Midbrain (tissue), 1 donor: ENCODE data around the gene WDR33.
A peak's percentile ranks its signal among the peaks of the same experiment; 100 is the strongest.

Experiments used
- DNase-seq: peaks from one replicate; lab custom pipeline; 2025; lab: John Stamatoyannopoulos, UW

The WDR33 gene

GRCh38 chr2:127672341-127673224 lies 138.4 kb downstream of the WDR33 start:
- no peak for DNase-seq

DNA sequence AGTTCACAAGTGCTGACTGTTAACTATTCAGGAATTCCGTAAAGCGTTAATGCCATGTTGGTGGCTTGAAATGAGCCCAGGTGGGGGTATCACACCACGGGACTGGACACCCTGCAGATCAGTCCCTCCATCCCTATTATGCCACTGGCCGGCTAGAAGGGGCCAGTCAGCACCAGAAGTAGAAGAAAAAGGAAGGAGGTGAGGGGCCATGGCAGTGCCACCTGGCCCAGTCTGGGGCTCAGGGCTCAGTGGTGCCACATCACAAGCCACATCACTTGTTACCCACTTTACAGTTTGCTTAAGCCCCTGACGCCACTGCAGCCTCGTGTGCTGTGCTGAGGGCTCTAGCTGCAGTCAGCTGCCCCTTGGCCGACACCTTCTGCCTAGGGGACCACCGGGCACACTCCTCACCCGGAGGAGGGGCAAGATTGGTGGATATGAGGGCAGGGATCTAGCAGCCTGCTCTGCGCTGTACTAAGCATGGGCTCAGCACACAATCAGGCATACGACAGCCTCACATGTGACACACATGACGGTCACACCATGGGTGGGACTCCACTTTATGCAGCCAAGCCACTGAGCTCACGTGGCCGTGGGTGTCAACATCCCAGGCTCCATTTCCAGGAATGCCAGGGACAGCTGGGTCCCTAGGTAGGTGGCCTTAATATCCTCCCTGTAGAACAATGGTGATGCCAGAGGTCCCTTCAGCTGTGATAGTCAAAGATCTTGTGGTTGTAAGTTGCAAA lies 139.2 kb downstream of the WDR33 start:
- no peak for DNase-seq

GRCh38 chr2:127670957-127671290 lies 140.0 kb downstream of the WDR33 start:
- no peak for DNase-seq

DNA sequence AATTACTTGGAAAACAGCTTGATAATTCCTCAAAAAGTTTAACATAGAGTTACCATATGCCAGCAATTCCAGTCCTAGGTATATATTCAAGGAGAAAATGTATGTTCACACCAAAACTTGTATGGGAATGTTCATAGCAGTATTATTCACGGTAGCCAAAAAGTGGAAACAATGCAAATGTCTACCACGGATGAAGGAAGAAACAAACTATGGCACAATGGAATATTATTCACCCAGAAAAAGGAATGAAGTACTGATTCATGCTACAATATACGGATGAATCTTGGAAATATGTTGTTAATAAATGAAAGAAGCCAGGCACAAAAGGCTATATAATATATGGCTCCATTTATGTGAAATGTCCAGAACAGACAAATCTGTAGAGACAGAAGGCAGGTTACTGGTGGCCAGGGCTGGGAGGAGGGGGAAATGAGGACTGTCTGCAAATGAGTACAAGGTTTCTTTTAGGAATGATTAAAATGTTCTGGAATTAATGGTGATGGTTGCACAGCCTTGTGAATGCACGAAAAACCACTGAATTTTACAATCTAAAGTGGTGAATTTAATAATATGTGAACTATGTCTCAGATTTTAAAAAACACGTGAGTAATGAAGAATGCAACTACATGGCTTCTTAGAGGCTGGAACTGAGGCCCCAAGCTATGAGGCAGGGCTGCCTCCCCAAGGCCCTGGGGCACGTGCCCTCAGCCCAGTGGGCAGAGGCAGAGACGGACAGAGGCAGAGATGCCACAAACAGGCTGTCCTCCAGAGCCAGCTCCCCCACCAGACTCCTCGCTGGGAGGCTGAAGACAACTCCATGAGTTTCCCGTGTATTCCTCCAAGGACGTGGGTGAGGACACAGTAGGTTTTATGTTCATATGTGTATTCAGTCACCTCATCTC lies 140.7 kb downstream of the WDR33 start:
- no peak for DNase-seq

DNA sequence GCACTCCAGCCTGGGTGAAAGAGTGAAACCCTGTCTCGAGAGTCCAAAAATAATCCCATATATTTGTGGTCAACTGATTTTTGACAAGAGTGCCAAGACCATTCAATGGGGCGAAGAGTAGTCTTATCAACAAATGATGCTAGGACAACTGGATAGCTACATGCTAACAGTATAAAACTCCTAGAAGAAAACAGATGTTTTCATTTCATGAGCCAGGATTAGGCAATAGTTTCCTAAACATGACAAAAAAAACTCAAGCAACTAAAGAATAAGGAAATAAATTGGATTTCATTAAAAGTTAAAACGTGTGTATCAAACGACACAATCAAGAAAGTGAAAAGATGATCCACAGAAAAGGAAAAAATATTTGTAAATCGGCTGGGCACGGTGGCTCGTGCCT lies 141.9 kb downstream of the WDR33 start:
- DNase-seq = no peak

GRCh38 chr2:127665267-127665893 lies 145.6 kb downstream of the WDR33 start:
- no peak for DNase-seq

DNA sequence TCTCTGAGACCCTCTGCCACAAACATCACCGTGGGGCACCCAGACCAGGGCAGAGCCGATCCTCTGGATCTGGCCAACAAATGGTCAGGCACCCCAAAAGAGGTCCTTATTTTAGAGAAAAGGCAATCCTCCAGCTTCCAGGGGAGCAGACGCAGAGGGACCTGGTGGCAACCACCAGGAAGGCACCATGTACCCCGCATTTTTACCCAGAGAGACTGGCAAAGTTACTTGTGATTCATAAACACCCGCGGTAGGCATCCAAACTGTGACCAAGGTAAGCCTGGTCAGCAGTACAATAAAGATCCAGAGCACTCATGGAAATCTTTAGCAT lies 146.1 kb downstream of the WDR33 start:
- DNase-seq = no peak

- DNase-seq = no peak
Measured at GRCh38 chr2:127664065-127664894, 146.7 kb downstream of the WDR33 start.

GRCh38 chr2:127663566-127664064 lies 147.4 kb downstream of the WDR33 start:
- no peak for DNase-seq

DNA sequence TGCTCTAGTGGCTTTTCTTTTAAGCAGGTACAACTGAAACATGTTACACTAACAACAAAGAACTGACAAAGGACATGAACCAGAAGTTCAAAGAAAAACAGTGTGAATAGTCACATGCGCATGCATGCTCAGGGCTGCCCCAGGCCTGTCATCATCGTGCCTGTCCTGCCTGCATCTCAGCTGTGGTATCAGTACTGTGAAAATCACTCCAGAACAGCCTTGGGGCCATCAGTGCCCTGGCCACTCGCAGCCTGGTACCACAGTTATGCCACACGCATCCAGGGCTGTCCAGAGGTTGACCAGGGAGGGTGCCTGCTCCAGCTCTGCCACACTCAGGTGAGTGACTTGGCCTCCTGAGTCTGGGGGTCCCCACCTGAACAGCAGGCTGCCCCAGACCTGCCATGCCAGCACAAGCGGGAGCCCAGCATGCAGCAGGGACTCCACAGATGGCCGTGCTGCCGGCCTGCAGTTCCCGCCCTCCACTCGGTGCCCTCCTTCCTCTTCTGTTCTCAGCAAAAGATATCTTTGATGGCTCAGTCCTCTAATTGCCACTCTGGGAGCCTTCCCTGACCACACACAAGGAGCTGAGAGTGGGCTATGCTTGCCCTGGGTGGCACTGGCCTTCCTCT lies 147.9 kb downstream of the WDR33 start:
- no peak for DNase-seq

- DNase-seq = no peak
Measured at GRCh38 chr2:127661949-127662510, 148.9 kb downstream of the WDR33 start.

DNA sequence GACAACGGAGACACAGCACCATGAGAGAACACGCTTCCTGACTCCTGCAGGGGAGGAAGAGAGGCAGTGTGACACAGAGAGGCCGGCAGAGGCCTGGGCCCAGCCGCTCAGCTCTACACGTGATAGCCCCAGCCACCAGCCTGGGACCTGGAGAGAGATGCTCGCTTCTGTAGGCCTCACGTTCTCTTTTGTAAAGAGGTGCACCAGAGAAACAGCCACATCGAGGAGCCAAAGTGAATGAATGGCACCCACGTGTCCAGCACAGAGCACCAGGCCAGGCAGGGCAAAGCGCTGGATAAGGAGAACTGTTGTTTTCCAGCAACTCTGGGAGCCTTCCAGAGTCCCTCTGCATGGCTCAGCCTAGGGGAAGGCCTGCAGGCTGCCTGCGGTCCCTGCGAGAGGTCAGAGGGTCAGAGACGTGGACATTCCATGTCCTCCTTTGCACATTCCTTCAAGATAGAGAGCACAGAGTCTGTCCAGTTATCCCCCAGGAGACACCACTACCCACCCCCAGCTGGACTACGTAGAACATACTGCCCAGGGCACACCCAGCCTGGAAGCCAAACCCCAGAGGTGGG lies 149.8 kb downstream of the WDR33 start:
- peak; percentile 39 for DNase-seq

GRCh38 chr2:127660291-127660578 lies 150.7 kb downstream of the WDR33 start:
- DNase-seq = no peak

- DNase-seq = no peak
Measured at GRCh38 chr2:127659408-127660290, 151.3 kb downstream of the WDR33 start.

DNA sequence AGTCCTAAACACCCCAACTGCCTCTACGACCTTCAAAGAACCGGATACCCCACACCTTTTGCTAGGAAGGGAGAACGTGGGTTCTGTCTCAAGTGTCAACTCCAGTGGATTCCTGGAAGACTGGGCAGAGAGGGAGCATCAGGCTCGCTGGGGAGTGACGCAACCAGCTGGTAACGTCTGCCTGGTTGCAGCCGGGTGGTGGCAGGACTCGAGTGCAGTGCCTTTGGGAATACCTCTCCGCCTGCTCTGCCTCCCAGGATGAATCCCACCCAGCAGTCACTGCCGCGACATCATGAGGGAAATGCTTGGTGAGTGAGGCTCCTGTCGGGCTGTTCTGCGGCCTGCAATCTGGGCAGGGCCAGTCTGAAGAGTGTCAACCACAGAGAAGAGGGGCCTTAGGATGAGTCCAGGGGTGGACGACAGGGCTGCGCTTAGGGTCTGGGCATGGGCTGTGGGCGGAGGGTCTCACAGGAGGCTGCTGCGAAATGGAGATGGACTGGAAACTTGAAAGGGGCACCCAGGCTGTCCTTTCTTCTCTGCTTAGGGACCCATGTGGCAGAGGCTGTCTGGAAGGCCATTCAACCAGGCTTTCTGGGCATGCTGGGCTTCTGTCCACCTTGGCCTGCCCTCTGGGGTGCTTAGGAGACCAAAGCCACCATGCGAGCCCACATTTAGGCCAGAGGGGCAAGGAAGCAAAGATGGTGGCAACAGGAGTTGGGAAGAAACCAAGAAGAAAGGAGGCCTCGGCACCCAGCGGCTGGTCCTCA lies 152.1 kb downstream of the WDR33 start:
- DNase-seq = no peak

DNA sequence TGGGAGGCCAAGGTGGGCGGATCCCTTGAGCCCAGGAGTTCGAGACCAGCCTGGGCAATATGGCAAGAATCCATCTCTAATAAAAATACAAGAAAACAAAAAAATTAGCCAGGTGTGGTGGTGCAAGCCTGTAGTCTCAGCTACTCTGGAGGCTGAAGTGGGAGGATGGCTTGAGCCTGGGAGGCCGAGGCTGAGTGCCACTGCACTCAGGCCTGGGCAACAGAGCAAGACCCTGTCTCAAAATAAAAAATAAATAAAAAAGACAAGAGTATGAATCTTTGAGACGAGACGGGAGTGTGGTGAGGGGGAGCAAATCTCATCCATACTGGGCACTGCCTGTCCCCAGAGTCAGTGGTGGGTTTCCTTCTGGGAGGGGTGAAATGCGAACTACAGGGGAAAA lies 152.8 kb downstream of the WDR33 start:
- no peak for DNase-seq

GRCh38 chr2:127657232-127657595 lies 153.8 kb downstream of the WDR33 start:
- DNase-seq = no peak

- no peak for DNase-seq
Measured at GRCh38 chr2:127656569-127657231, 154.3 kb downstream of the WDR33 start.
